DOHH2 (cell line): ENCODE data around the gene ODC1.

Experiments
- EZH2phosphoT487 ChIP-seq: fragments of 200-600 bp; sonication (generic); IDR thresholded peaks from 2 replicates; pipeline ENCODE4 v1.6.1; 2017; ENCODE audit warnings: borderline replicate concordance, mild to moderate bottlenecking, antibody characterized with exemption, low read length, moderate library complexity, mixed read lengths
- TF ChIP-seq, protein P1 (sequence below): fragments of 200-600 bp; sonication (generic); IDR thresholded peaks from one replicate; pipeline ENCODE4 v1.5.1; 2014; ENCODE audit warnings: antibody characterized with exemption, mild to moderate bottlenecking, low read depth, low read length; ENCODE audit not compliant: poor library complexity, severe bottlenecking

DNA sequence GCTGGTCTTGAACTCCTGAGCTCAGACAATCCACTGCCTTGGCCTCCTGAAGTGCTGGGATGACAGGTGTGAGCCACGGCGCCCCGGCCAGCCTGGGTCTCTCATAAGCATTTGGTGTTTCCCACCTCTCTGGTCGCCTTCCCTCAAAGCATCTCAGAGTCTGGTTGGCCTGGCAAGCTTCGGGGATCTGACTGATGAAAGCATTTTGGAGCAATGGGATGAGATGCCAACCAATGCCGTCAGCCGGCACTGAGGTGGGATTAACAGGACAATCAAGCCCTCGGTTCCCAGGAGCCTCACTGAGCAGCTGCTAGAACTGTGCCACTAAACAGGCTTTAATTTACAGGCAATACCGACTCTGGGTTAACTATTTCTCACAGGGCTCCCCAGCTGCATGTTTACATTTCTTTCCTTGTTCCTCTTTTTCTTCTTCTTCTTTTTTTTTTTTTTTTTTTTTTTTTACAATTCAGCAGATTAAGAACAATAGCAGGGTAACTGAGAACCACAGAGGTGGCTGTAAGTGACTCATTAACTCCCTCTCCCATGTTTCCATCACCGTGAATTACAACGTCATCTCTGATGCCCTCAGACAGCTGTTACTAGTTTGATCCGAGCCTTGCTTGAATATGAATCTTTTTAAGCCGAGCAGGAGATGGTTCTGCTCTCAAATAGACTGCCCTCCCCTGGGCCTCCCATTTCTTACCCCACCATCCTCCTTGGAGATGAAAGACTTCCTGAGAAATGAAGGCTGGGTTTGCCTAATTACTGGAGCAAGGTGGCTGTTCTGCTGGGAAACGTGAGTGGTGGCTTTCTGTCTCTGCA, 37.9 kb downstream of the ODC1 start:
- TF ChIP-seq, protein P1, sequence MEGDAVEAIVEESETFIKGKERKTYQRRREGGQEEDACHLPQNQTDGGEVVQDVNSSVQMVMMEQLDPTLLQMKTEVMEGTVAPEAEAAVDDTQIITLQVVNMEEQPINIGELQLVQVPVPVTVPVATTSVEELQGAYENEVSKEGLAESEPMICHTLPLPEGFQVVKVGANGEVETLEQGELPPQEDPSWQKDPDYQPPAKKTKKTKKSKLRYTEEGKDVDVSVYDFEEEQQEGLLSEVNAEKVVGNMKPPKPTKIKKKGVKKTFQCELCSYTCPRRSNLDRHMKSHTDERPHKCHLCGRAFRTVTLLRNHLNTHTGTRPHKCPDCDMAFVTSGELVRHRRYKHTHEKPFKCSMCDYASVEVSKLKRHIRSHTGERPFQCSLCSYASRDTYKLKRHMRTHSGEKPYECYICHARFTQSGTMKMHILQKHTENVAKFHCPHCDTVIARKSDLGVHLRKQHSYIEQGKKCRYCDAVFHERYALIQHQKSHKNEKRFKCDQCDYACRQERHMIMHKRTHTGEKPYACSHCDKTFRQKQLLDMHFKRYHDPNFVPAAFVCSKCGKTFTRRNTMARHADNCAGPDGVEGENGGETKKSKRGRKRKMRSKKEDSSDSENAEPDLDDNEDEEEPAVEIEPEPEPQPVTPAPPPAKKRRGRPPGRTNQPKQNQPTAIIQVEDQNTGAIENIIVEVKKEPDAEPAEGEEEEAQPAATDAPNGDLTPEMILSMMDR, result no peak
- TF ChIP-seq EZH2phosphoT487, result no peak
